Jurkat, Clone E6-1 (cell line): ENCODE results near the gene PAK4. TPM values are rescaled to one million over a fixed set of nuclear protein-coding genes. Genes with fewer than 3 reads are reported as not detected.
"Not testable (repeated sequence)": the region's sequence is repeated elsewhere in the genome, so short reads cannot be mapped to it uniquely, and the experiment has no call there.

Experiments
- DNase-seq: peaks from one replicate; pipeline ENCODE4 v3.0.0-alpha.2; 2011; ENCODE audit warnings: low read depth, low spot score
- H3K4me3 ChIP-seq: 2 replicates; pipeline ENCODE4 v1.5.1; 2011; ENCODE audit warnings: mild to moderate bottlenecking, low read length, control low read depth, moderate library complexity
- polyA plus RNA-seq: library from polyadenylated mRNA; unstranded; fragments of >200 nt; gene quantifications from one replicate; pipeline ENCODE4 v1.2.1, GENCODE V29; 2012; ENCODE audit warnings: missing spikeins; ENCODE audit not compliant: insufficient read length, insufficient read depth

Gene PAK4
- 26.1 TPM for polyA plus RNA-seq

GRCh38 chr19:39125554-39126311 is at the start of gene PAK4:
Gene PAK4, plus strand, starts transcription at chr19:39125786. Its CDS starts 43,768 bp downstream, at chr19:39169554.
- DNase-seq = peak; percentile 95
- peak within 1 kb of the TSS; percentile 85 for H3K4me3 ChIP-seq

- no peak overlapping the region for H3K4me3 ChIP-seq
- no peak for DNase-seq
Measured at GRCh38 chr19:39077323-39077722, 48.3 kb upstream of the PAK4 start.

DNA sequence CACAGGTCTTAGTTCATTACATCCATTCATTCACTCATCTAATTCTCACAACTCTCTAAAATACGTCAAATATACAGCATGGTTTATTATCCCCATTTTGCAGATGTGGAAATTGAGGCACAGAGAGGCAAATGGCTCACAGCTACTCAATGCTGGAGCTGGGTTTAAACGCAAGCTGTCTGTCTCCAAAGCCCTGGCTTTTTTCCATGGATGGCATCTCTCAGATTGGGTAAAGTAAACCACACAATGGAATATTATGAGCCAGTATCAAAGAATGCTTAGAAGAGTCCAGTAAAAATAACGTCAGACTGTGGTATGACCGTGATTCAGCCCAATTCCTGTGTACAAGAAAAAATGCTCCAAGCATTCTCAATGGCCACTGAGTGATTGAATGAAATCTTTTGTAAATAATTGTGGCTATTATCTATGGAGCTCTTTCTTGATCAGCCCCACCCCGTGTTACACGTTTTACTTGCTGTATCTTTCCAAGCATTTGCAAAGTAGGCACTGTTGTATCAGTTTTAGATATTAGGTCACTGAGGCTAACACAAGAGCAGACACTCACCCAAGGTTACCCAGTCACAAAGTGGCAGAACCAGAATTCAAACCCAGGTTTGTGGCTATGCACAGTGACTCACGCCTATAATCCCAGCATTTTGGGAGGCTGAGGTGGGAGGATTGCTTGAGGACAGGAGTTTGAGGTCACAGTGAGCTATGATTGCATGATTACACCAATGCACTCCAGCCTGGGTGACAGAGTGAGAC is 47.0 kb upstream of the PAK4 start:
- H3K4me3 ChIP-seq = no peak overlapping the region
- no peak for DNase-seq

- no peak for DNase-seq
- H3K4me3 ChIP-seq = no peak overlapping the region
Measured at GRCh38 chr19:39080431-39080830, 45.2 kb upstream of the PAK4 start.

GRCh38 chr19:39082167-39082566 is 43.4 kb upstream of the PAK4 start:
- no peak overlapping the region for H3K4me3 ChIP-seq
- no peak for DNase-seq

DNA sequence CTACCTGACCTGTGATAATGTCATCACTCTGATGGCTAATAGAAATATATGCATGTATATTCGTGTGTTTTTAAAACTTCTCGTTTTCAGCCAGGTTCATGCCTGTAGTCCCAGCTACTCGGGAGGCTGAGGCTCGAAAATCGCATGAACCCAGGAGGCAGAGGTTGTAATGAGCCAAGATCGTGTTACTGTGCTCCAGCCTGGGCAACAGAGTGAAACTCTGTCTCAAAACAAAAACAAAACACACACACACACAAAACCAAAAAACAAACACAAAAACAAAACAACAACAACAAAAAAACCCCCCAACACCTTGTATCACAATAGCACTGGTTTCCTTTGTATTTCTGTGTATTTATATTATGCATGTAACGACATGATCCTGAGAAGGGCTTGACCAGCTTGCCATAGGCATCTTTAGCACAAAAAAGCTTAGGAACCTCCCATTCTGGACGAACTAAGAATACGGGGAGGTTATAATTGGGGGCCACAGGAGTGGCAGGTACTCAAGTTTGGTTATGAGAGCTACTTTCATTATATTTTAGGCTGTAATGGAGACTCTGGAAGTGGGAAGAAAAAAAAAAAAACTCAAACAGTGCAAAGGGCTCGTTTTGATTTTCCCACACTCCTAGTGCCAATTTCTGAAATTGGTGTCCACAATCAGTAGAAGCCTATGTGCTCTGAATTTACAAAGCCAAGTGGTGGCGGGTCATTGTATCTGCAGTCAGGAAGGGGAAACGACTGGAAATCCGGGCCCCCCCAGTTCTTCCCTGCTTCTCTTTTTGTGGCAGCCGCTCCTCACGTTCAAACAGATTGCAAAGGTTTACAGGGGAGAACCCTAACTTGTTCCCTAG is 42.6 kb upstream of the PAK4 start:
- H3K4me3 ChIP-seq = no peak overlapping the region
- DNase-seq = no peak

GRCh38 chr19:39083599-39083982 is 42.0 kb upstream of the PAK4 start:
- DNase-seq = no peak
- no peak overlapping the region for H3K4me3 ChIP-seq

GRCh38 chr19:39083983-39084731 is 41.4 kb upstream of the PAK4 start, which contains the start of gene ACP7:
Gene ACP7, plus strand, starts transcription at chr19:39084368. Its CDS starts 902 bp downstream, at chr19:39085270.
- no peak for DNase-seq
- no peak within 1 kb of the TSS for H3K4me3 ChIP-seq

DNA sequence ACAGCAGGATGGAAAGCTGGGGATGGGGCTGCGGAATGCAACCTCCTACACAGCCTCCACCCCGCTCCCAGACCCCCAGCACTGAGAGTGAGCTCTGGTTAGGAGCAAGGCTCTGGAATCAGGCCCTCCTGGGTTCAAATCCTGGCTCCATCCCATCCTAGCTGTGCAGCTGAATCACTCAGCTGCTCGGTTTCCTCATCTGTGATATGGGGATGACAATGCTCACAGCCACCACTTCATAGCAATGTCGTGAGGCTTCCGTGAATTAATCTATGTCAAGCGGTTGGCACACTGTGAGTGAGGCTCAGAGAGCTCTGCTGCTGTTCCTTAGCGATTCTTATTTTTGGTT is 40.9 kb upstream of the PAK4 start:
- no peak for DNase-seq
- no peak overlapping the region for H3K4me3 ChIP-seq

DNA sequence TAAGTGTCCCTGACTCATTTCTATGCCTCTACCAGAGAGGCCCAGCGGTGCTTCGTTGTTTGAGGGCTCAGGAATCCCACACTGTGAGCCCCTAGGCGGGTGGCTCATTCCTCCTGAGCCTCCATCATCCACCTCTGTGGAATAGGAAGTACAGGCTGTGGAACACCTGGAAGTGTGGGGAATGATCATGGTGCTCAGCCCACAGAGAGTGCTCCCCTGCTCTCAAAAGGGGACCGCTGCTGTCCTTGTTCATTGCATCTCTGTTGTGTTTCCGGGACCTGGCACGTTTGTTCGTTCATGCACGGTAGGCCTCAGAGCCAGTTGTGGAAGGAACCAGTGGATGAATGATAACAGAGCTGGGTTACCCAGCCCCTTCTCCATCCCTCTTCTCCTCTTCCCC is 40.2 kb upstream of the PAK4 start:
- H3K4me3 ChIP-seq = no peak overlapping the region
- no peak for DNase-seq

DNA sequence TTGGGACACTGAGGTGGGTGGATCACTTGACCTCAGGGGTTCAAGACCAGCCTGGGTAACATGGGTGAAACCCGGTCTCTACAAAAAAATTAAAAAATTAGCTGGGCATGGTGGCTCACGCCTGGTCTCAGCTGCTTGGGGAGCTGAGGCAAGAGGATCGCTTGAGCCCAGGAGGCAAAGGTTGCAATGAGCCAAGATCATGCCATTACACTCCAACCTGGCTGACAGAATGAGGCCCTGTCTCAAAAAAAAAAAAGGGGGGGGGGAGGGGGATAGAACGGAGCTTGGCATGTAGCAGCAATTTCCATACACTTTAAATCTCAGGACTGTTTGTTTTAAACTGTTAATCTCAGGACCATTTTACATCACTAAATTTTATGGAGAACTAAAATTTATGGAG is 39.2 kb upstream of the PAK4 start:
- no peak for DNase-seq
- no peak overlapping the region for H3K4me3 ChIP-seq

- no peak for DNase-seq
- H3K4me3 ChIP-seq = no peak overlapping the region
Measured at GRCh38 chr19:39087907-39088686, 37.5 kb upstream of the PAK4 start.

- not testable (repeated sequence) for H3K4me3 ChIP-seq, DNase-seq
Measured at GRCh38 chr19:39090016-39090415, 35.6 kb upstream of the PAK4 start.

DNA sequence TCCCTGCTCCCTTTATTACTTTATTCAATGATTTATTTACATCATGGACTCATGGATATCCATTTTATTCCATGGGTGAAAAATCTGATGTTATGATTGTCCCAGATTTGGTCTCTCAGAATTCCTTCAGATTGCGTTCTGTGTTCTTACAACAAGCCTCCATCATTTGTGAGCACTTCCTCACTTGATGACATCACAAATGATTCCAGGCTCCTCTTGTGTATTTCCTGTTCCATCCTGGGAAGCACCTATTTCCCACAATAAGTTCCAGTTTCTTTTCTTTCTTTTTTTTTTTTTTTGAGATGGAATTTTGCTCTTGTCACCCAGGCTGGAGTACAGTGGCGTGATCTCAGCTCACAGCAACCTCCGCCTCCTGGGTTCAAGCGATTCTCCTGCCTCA is 34.7 kb upstream of the PAK4 start:
- no peak for DNase-seq
- no peak overlapping the region for H3K4me3 ChIP-seq

- not testable (repeated sequence) for DNase-seq, H3K4me3 ChIP-seq
Measured at GRCh38 chr19:39095799-39096540, 29.6 kb upstream of the PAK4 start.

GRCh38 chr19:39097299-39097698 is 28.3 kb upstream of the PAK4 start:
- DNase-seq = no peak
- no peak overlapping the region for H3K4me3 ChIP-seq

DNA sequence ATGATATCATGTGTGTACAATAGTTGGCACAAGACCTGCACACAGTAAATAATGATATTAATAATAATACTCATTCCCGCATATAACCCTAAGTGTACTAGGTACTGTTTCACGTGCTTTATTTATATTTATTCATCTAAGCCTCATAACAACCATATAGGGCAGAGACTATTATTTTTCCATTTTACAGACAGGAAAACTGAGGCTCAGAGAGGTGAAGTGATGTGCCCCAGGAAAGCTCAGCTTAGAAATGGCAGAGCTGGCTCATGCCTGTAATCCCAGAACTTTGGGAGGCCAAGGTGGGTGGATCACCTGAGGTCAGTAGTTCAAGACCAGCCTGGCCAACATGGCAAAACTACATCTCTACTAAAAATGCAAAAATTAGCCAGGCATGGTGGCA is 27.9 kb upstream of the PAK4 start:
- H3K4me3 ChIP-seq = no peak overlapping the region
- DNase-seq = no peak
